Measurements from ENCODE around the gene FGFR4.

- TF ChIP-seq POLR2A (IDR thresholded peaks at IDR 0.05; ENCODE audit: low read length) (no peak), GATA1 (IDR thresholded peaks at IDR 0.05; ENCODE audit: low read depth, low read length) (no peak)
Measured at GRCh38 chr5:177093803-177094202, 7.1 kb downstream of the FGFR4 start.

All from erythroblast (primary cell).